HG02759 (cell line): ENCODE results near the gene ZNF579.
"Not testable (repeated sequence)": the region's sequence is repeated elsewhere in the genome, so short reads cannot be mapped to it uniquely, and the experiment has no call there.

Source experiments
- ATAC-seq: cut with Tn5 transposase; IDR thresholded peaks from one replicate; pipeline ENCODE4 v1.9.1; 2021; ENCODE audit warnings: mild to moderate bottlenecking, moderate library complexity; ENCODE audit not compliant: unreplicated experiment

Gene ZNF579

DNA sequence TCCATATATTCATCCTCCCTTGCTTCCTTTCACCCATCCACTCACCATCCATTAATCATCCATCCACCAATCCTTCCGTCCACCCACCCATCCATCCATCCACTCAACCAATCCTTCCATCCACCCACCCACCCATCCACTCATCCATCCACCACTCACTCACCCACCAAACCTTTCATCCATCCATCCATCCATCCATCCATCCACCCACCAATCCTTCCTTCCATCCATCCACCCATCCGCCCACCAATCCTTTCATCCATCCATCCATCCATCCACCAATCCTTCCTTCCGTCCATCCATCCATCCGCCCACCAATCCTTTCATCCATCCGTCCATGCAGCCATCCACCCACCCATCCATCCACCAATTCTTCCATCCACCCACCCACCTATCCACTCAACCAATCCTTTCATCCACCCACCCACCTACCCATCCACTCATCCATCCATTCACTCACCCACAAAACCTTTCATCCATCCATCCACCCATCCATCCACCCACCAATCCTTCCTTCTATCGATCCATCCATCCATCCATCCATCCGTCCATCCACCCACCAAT lies 38.3 kb downstream of the ZNF579 start:
- ATAC-seq, result no peak

DNA sequence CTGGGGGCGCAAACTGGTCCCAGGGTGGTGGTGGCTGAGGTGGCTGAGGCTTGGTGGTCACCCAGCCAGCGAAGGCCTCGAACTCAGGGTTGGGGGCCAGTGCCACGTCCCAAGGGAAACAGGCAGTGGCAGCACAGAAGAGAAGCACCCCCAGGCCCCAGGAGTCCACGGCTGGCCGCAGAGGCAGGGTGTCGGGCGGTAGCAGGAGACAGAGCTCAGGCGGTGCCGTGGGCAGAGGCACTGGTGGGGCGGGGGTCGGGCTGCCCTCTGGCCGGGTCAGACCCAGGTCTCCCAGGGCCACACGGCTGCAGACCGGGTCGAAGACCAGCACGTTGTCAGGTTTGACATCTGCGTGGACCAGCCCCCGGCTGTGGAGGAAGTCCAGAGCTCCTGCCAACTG lies 39.6 kb downstream of the ZNF579 start:
- ATAC-seq, result no peak

DNA sequence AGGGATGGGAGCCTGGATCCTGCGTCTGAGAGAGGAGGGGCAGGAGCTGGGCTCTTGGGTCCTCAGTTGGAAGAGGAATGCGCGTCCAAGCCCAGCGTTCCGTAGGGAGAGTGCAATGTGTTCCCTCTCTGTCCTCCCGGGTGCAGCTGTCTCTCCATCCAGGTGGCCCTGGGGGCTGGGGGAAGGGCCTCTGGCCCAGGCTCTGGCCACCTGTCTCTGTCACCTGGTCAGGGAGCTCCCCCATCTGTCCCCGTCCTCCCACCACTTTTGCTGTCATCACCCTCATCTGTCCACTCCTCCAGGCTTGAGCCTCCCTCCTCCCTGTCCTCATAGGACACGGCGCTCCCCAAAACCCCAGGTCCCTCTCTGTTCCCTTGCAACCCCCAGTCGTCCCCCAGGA lies 40.0 kb downstream of the ZNF579 start:
- no peak for ATAC-seq

DNA sequence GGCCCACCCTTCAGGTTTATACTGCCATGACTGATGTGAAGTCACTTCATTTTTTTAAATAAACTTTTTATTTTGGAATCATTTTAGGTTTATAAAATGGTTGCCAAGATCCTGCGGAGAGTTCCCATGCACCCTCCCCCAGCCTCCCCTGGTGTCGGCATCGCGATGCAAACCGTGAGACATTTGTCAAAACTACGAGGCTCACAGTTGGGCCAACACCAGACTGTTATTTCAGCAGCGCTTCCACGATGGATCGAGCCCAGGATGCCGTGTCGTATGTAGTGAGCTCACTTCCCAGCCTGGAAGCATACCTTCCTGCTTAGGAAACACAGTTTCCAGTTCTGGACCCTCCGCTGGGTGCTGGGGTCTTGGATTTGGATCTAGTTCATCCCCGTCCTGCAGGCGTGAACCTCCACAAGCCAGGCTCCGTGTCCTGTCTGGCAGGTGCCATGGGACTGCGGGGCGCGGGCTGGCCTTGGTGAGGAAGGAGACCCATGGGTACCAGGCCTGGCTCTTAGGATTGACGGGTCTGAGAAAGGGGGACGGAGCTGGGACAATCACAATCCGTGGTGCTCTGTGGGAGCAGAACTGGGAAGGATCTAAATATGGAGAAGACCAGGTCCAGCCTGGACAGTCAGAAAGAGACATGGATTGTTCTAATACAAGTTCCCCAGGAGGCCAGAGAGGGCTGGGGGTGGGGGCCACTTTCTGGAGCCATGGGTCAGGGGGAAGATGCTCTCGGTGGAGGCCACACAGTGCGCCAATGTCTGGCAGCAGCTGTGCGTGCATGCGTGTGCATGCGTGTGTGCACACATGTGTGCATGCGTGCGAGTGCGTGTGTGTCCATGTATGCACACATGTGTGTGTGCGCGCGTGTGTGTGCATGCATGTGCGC lies 41.3 kb downstream of the ZNF579 start:
- ATAC-seq, result no peak

DNA sequence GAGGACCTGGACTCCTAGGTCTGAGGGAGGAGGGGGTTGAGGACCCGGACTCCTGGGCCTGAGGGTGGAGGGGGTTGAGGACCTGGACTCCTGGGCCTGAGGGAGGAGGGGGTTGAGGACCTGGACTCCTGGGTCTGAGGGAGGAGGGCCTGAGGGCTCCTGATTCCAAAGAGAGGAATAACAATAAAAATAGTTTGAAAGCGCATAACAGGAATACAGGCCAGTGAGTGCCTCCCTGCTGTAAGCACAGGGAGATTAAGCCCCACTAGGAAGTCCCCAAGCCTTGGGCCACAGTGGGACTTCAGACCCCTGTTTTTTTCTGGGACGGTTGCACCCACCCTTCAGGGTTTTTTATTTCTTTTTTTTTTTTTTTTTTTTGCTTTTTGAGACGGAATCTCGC lies 42.5 kb downstream of the ZNF579 start:
- no peak for ATAC-seq

DNA sequence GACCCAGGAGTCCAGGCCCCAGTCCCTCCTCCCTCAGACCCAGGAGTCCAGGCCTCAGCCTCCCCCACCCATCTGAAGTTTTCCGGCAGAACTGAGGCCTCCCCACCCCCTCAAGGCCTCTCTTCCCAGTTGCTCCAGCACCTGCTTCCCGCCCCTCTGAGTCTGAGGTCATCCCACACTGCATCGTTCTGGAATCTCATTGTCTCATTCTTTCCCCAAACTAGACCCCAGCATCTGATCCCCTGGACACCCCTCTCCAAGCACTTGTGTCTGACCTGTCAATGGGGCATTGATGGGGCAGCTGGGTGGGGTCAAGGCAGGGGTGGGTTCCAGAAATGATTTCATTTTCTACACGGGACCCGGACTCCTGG lies 42.9 kb downstream of the ZNF579 start:
- ATAC-seq, result no peak

DNA sequence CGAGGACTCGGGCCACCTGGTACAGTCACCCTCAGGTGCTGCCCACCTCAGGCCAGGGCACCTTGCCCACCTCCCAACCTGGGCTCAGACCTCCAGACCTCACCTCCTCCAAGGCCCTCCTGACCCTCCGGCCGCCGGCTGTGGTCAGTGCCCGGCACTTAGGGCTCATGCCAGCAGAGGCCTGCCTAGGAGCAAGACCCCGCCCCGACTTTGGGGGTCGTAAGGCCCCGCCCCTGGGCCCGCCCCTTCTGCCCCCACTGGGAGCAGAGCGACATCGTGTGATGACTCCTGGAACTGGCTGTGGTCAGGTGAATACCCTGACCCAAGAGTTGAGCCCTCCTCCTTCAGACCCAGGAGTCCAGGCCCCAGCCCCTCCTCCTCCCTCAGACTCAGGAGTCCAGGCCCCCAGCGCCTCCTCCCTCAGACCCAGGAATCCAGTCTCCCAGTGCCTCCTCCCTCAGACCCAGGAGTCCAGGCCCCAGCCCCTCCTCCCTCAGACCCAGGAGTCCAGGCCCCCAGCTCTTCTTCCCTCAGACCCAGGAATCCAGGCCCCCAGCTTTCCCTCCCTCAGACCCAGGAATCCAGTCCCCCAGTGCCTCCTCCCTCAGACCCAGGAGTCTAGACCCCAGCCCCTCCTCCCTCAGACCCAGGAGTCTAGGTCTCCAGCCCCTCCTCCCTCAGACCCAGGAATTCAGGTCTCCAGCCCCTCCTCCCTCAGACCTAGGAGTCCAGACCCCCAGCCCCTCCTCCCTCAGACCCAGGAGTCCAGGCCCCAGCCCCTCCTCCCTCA lies 43.5 kb downstream of the ZNF579 start, which contains the start of gene SBK2:
Gene SBK2 (minus strand): TSS at position 183 of the 790 bp plus-strand sequence. CDS start 839 bp downstream, outside the sequence.
- no peak for ATAC-seq

DNA sequence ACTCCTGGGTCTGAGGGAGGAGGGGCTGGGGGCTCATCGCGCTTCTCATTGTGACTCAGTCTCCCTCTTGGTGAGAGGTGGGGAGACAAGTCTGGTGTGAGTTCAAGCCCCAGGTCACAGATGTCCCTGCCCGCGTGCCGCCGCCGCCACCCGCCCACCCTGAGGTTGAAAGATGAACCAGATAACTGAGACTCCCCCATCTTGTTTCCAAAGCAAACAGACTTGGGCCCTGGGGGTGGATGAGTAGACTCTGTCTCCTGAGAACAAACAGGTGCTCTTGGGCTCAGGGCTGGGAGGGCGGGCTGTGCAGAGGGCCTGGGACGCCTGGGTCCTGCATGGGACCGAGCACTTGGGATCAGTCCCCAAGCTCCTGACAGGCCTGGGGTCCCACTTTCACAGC lies 44.3 kb downstream of the ZNF579 start:
- ATAC-seq, result no peak

DNA sequence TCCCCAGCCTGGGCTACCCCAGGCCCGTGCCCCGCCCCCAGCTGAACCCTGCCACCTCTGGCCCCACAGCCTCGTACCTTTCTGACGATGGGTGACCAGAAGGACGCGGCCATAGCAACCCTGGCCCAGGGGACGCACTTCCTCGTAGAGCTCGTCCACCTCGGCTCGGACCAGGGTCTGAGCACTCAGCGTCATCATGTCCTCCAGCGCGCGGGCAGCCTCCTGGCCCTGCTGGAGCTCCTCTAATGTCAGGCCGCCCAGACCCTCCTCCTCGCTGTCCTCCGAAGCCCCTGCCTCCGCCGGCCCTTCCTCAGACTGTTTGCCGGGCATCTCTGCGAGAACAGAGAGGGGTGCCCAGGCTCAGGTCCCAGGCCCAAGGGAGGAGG lies 44.7 kb downstream of the ZNF579 start:
- no peak for ATAC-seq

DNA sequence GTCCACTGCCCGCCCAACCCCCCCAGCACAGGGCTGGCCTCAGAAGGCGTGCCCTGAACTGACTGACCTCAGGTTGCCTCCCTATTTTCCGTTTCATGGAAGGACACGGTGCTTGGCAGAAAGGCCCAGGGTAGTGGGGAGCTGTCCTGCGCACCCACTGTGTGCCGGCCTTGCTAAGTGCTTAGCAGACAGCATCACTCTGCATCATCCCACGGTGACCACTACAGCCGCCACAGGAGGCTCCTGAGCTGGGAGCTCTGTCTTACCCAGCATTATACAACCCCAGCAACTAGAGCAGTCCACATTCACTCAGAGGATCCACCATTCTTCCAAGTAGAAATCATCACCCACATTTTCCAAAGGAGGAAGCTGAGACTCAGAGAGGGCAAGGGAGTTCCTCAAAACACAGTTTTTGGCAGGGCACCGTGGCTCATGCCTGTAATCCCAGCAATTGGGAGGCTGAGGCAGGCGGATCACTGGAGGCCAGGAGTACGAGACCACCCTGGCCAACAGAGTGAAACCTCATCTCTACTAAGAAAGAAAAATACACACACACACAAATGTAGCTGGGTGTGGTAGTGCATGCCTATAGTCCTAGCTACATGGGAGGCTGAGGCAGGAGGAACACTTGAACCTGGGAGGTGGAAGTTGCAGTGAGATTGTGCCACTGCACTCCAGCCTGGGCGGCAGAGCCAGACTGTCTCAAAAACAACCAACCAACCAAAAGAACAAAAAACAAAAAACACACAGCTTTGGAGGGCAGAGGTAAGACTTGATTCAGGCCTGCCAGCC lies 45.3 kb downstream of the ZNF579 start:
- ATAC-seq, result no peak

DNA sequence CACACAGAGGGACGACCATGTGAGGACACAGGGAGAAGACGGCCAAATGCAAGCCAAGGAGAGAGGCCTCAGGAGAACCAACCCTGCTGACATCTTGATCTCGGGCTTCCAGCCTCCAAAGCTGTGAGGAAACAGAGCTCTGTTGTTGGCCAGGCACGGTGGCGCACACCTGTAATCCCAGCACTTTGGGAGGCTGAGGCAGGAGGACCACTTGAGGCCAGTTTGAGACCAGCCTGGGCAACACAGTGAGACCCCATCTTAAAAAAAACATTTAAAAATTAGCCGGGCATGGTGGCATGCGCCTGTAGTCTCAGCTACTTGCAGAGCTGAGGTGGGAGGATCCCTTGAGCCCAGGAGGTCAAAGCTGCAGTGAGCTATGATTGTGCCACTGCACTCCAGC lies 46.4 kb downstream of the ZNF579 start:
- ATAC-seq, result not testable (repeated sequence)

DNA sequence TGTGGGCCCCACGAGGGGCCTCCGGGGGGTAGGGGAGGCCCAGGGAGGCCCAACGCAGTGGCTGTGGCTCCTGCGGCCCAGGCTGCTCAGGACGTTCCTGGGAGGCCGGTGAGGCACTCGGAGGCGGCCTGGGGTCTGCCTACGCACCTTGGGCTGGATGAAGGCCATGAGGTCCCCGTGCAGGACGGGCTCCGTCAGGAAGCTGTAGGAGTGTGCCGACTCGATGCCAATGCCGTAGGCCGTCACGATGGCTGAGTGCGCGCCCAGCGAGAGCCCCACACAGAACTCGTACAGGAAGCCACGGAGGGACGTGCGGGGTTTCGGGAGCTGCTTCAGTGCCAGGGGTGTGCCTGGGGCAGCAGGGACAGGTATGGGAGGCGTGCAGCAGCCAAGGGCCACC lies 49.7 kb downstream of the ZNF579 start:
- no peak for ATAC-seq

DNA sequence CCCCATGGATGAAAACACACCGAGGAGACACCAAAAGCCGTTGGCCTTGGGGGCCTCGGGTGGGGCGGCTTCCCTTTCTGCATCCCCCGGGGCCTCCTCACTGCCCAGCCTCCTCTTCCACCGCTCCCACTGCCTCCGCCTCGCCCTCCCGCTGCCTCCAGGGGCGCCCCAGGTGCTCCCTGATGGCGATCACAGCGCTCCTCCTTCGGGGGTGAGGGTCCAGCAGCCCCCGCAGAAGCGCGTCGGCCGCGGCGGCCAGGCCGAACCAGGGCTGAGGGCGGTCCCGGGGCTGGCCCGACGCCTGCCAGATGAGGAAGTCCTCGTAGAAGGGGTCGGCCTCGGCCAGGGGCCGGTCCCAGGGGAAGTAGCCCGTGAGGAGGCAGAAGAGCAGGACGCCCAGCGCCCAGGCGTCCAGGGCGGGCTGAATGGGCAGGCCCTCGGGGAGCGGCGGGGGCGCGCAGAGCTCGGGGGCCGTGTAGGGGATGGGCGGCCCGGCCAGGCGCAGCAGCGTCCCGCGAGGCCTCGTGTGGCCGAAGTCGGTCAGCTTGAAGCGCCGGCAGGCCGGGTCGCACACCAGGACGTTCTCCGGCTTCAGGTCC lies 50.9 kb downstream of the ZNF579 start:
- ATAC-seq, result no peak

DNA sequence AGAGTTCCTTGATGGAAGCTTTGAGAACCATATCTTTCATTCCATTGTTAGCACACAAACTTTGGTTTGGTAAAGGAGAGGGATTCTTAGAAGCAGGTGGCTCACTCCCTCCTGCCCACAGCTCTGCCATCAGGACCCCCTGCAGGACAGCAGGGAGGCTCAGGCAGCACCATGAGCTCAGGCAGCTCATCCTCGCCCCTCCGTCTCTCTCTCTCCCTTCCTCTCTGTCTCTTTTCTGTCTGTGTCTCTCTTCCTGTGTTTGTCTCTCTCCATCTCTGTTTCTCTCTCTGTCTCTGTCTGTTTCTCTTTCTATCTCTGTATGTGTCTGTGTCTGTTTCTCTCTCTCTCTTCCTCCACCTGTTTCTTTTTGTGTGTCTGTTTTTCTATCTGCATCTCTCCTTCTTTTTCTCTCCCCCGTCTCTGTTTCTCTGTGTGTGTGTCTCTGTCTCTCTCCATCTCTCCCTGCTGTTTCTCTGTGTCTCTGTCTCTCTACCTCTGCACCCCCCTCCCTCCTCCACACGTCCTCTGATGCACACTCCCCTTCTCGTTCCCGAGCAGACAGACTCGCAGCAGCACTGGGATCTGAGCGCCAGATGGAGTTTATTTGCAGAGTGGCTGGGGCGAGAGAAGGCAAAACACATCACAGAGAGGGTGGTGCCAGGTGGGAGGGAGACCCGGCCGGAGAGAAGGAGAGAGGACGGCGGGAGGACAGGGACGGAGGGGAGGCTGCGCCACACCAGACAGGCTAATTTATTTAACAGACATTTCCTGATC lies 52.4 kb downstream of the ZNF579 start:
- ATAC-seq, result no peak

DNA sequence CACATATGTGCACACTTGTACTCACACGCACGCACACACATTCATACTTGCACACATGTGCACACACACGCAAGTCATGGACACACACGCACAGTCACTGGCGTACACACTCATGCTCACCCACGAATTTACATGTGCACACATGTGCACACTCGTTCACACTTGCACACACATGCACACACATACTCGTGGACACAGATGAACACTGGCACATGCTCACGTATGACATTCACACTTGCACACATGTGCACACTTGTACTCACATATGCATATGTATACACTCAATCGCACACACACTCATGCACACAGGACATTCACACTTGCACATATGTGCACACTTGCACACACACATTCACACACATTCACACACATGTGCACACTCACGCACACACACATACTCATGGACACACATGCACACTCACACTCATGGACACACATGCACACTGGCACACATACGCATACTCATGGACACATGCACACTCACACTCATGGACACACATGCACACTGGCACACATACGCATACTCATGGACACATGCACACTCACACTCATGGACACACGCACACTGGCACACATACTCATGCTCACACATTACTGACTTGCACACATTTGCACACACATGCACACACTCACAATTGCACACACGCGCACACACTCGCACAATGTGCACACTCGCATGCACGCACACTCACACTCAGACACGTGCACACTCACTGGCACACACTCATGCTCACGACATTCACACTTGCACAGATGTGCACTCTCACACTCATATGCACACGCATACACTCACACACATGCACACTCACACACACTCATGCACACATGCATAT lies 53.2 kb downstream of the ZNF579 start:
- ATAC-seq, result no peak
